ENCODE results near the gene FAM200A. TPM values are rescaled to one million over a fixed set of nuclear protein-coding genes. Genes with fewer than 3 reads are reported as not detected.

Gene FAM200A
- total and polyA plus RNA-seq, 2 of the 8 experiments (the other 6 are each of a cell fraction or from before 2014, with no cell fraction given) = 4.3 to 7.5 TPM

- H2AK5ac ChIP-seq (ENCODE audit: low read depth, low read length) = no peak overlapping the region
- H3K9me3 ChIP-seq (ENCODE audit: insufficient read depth in 2 of 2, low read depth in 1 of 2, low read length in 1 of 2) = no peaks in the 10 kb centered on the region
- H3K23ac ChIP-seq (ENCODE audit: insufficient read length) = no peak overlapping the region
- H2BK120ac ChIP-seq (replicated peaks; ENCODE audit: low read depth, low read length) = no peak overlapping the region
- peaks cover 9 to 36% (median 22%) of the 10 kb centered on the region in 4 experiments for H3K36me3 ChIP-seq (ENCODE audit: control insufficient read depth in 2 of 4, insufficient read depth in 4 of 4, low read length in 3 of 4)
- H2BK5ac ChIP-seq (ENCODE audit: low read depth, low read length) = peak overlapping the region; percentile 95; the same call in 1 of the 2 replicates
- peak overlapping the region; percentile 97 for H4K91ac ChIP-seq (replicated peaks; ENCODE audit: insufficient read length, low read length)
- no peak overlapping the region for H2BK15ac ChIP-seq (ENCODE audit: low read length)
- peak overlapping the region; percentile 89 to 100 (median 98) for H3K9ac ChIP-seq (replicated peaks in 1 of 4; ENCODE audit: extremely low read depth in 1 of 4, low read depth in 3 of 4, low read length in 3 of 4)
- no peak overlapping the region for H2BK12ac ChIP-seq (ENCODE audit: low read depth, low read length)
- DNase-seq (ENCODE audit: low read depth in 1 of 2, low spot score in 2 of 2) (no peak), FAIRE-seq (no peak)
- peak overlapping the region; percentile 92 for H3K56ac ChIP-seq (replicated peaks; ENCODE audit: insufficient read length, low read depth, low read length)
- CTCF ChIA-PET (ENCODE audit: partially characterized antibody) = interaction anchor here (0.6 to 2.1 kb wide), 4 partner anchors 21 to 58 kb away, joined by 3 to 13 read pairs (median 4); partner anchors contain the start of genes ZNF394 and ZSCAN25
- H3K18ac ChIP-seq (ENCODE audit: extremely low read depth, low read length) = peak overlapping the region; percentile 96
- peak overlapping the region; percentile 79 to 93 for H3K4me2 ChIP-seq (ENCODE audit: insufficient read depth in 1 of 2, low read depth in 2 of 2, low read length in 2 of 2)
- POLR2A ChIA-PET (ENCODE audit: partially characterized antibody) = interaction anchor here (0.6 to 3.5 kb wide), 26 partner anchors 9 to 491 kb away, joined by 3 to 56 read pairs (median 6); partner anchors contain the start of genes TMEM225B, ZKSCAN5, ZNF394 and ZSCAN25
- peaks cover 0 to 12% of the 10 kb centered on the region in 2 experiments for H4K20me1 ChIP-seq (replicated peaks in 1 of 2; ENCODE audit: control insufficient read depth in 1 of 2, insufficient read depth in 2 of 2, low read length in 2 of 2)
- peak overlapping the region; percentile 98 for H3K27ac ChIP-seq (ENCODE audit: low read depth, low read length)
- H3K79me2 ChIP-seq (ENCODE audit: control insufficient read depth in 1 of 2, insufficient read depth in 2 of 2, low read length in 2 of 2) = peaks cover 5 to 38% of the 10 kb centered on the region in 2 experiments
- H3K79me1 ChIP-seq (ENCODE audit: low read depth, low read length) = peaks cover 7% of the 10 kb centered on the region
- H3K23me2 ChIP-seq (ENCODE audit: low read depth, low read length) = peaks cover 3% of the 10 kb centered on the region
- peak overlapping the region; percentile 97 for H4K5ac ChIP-seq (ENCODE audit: insufficient read length, low read depth, low read length)
- 3% methylated on average over 17 of the region's 17 CpGs; no CpG with 5 or more reads in 1 of the 2 experiments for WGBS, 2 experiments (ENCODE audit: extremely low coverage in 1 of 2, insufficient coverage in 1 of 2, insufficient read length in 1 of 2, insufficient replicate concordance in 2 of 2, low coverage in 1 of 2, low lambda C conversion rate in 2 of 2, missing lambda C conversion rate in 1 of 2)
- H3K14ac ChIP-seq (ENCODE audit: insufficient read length) = no peak overlapping the region
- no peaks in the 10 kb centered on the region for H3K27me3 ChIP-seq (replicated peaks in 1 of 4; ENCODE audit: control insufficient read depth in 3 of 4, extremely low read depth in 1 of 4, insufficient read depth in 3 of 4, low read length in 3 of 4)
- H3K4ac ChIP-seq (replicated peaks; ENCODE audit: insufficient read length, low read depth, low read length) = peak overlapping the region; percentile 92
- H3K4me1 ChIP-seq (replicated peaks in 1 of 4; ENCODE audit: control insufficient read depth in 3 of 4, insufficient read depth in 4 of 4, low read length in 3 of 4) = peaks cover 0 to 7% (median 0%) of the 10 kb centered on the region in 4 experiments; a peak in 5 of 7 replicates
- H4K8ac ChIP-seq (ENCODE audit: extremely low read depth, insufficient read depth, low read length) = peak overlapping the region; percentile 98
- peak overlapping the region; percentile 78 to 100 (median 96) for H3K4me3 ChIP-seq (ENCODE audit: extremely low read depth in 1 of 4, insufficient read depth in 2 of 4, low read depth in 3 of 4, low read length in 4 of 4)
- H2AFZ ChIP-seq (ENCODE audit: low read length) = peak overlapping the region; percentile 93; the same call in 1 of the 2 replicates
- no peak overlapping the region for H2BK20ac ChIP-seq (ENCODE audit: low read length)
- no peak for TF ChIP-seq USF2 (IDR thresholded peaks at IDR 0.05; ENCODE audit: low read length)
- peak; percentile 73; the same call in 1 of the 2 replicates for TF ChIP-seq YY1 (IDR thresholded peaks at IDR 0.05; ENCODE audit: low read depth, low read length)
- TF ChIP-seq RAD21 (IDR thresholded peaks at IDR 0.05 in 1 of 2, conservative IDR thresholded peaks at IDR 0.05 in 1 of 2; ENCODE audit: low read depth in 2 of 2, low read length in 2 of 2) = no peak
- TF ChIP-seq SAP30 (IDR thresholded peaks at IDR 0.05; ENCODE audit: insufficient read depth, insufficient replicate concordance, low read length) = peak; percentile 85
- no peak for TF ChIP-seq GTF2F1 (IDR thresholded peaks at IDR 0.05; ENCODE audit: borderline replicate concordance, low read depth, low read length)
These were observed 6.0 kb upstream of the FAM200A start for GRCh38 chr7:99557940-99558305.

All from H1 (cell line).